ENCODE data around the gene DAPK1.

- TF ChIP-seq, protein P1, sequence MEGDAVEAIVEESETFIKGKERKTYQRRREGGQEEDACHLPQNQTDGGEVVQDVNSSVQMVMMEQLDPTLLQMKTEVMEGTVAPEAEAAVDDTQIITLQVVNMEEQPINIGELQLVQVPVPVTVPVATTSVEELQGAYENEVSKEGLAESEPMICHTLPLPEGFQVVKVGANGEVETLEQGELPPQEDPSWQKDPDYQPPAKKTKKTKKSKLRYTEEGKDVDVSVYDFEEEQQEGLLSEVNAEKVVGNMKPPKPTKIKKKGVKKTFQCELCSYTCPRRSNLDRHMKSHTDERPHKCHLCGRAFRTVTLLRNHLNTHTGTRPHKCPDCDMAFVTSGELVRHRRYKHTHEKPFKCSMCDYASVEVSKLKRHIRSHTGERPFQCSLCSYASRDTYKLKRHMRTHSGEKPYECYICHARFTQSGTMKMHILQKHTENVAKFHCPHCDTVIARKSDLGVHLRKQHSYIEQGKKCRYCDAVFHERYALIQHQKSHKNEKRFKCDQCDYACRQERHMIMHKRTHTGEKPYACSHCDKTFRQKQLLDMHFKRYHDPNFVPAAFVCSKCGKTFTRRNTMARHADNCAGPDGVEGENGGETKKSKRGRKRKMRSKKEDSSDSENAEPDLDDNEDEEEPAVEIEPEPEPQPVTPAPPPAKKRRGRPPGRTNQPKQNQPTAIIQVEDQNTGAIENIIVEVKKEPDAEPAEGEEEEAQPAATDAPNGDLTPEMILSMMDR (IDR thresholded peaks at IDR 0.05) = peak in 2 of 12 donors; percentile 6 to 23
- no peak for TF ChIP-seq POLR2A (IDR thresholded peaks at IDR 0.05)
Observed at GRCh38 chr9:87497604-87498045, at the start of gene DAPK1.
